ENCODE measurements around the gene MAEA. TPM values are rescaled to one million over a fixed set of nuclear protein-coding genes. Genes with fewer than 3 reads are reported as not detected.

MAEA gene
- total RNA-seq, 1 donor from 2014 or later: 81.3 TPM

GRCh38 chr4:1326751-1327525 lies 37.2 kb downstream of the MAEA start:
- Mint-ChIP-seq H3K9me3 (ENCODE audit: low read depth) (no peaks in the 10 kb centered on the region), H3K4me1 (ENCODE audit: low read depth) (no peaks in the 10 kb centered on the region), H3K4me3 (ENCODE audit: low read depth) (no peak overlapping the region), H3K27me3 (no peaks in the 10 kb centered on the region), H3K36me3 (ENCODE audit: insufficient read depth) (peaks cover 2% of the 10 kb centered on the region), H3K27ac (no peak overlapping the region)
- TF ChIP-seq, protein P1, sequence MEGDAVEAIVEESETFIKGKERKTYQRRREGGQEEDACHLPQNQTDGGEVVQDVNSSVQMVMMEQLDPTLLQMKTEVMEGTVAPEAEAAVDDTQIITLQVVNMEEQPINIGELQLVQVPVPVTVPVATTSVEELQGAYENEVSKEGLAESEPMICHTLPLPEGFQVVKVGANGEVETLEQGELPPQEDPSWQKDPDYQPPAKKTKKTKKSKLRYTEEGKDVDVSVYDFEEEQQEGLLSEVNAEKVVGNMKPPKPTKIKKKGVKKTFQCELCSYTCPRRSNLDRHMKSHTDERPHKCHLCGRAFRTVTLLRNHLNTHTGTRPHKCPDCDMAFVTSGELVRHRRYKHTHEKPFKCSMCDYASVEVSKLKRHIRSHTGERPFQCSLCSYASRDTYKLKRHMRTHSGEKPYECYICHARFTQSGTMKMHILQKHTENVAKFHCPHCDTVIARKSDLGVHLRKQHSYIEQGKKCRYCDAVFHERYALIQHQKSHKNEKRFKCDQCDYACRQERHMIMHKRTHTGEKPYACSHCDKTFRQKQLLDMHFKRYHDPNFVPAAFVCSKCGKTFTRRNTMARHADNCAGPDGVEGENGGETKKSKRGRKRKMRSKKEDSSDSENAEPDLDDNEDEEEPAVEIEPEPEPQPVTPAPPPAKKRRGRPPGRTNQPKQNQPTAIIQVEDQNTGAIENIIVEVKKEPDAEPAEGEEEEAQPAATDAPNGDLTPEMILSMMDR (IDR thresholded peaks at IDR 0.05; ENCODE audit: unreplicated experiment): no peak
- DNase-seq (ENCODE audit: low spot score, unreplicated experiment): no peak

GRCh38 chr4:1327526-1328266 lies 38.0 kb downstream of the MAEA start:
- H3K27me3 Mint-ChIP-seq: no peaks in the 10 kb centered on the region
- H3K36me3 Mint-ChIP-seq (ENCODE audit: insufficient read depth): peaks cover 2% of the 10 kb centered on the region
- H3K4me1 Mint-ChIP-seq (ENCODE audit: low read depth): no peaks in the 10 kb centered on the region
- TF ChIP-seq, protein P1 (IDR thresholded peaks at IDR 0.05; ENCODE audit: unreplicated experiment): no peak
- DNase-seq (ENCODE audit: low spot score, unreplicated experiment): no peak
- no peak overlapping the region for H3K27ac Mint-ChIP-seq
- no peak overlapping the region for H3K4me3 Mint-ChIP-seq (ENCODE audit: low read depth)
- H3K9me3 Mint-ChIP-seq (ENCODE audit: low read depth): no peaks in the 10 kb centered on the region

DNA sequence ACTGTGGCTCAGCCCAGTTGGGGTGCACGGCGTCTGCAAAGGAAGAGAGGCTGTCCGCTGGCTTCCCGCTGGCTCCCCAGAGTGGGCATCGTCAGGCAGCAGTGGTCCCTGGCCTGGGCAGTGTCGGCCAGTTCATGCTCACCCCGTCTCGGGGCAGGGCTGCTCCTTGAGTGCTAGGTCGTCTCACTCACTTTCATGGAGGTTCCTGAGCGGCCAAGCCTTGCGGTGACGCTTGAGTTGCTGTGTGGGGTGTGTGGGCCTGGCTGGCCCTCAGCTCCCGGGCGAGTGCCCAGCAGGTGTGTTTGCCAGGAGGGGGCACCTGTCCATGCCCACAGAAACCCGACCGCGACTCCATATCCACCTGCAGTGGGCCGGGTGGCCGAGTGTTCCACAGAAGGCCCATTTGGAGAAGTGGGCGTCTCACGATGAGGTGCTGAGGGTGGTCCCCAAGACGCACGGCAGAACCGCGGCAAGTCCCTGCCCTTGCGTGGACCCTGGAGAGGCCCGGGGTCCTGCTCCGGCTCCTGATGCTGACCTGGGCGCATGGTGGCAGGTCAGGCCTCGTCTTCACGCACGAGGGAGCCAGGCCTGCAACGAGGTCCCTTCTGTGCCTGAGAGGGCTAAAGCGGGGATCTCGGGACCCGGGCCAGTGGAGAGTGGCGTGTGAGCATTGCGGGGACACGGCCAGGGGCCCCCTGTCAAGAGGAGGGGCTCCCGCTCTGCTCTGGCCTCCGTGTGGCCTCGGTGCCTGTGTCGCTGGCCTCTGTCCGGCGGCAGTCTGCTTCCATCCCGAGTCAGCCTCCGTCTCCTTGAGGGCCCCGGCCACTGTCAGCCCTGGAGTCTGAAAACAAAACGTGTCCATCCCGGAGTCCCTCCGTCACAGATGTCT lies 38.8 kb downstream of the MAEA start:
- peaks cover 2% of the 10 kb centered on the region for H3K36me3 Mint-ChIP-seq (ENCODE audit: insufficient read depth)
- DNase-seq (ENCODE audit: low spot score, unreplicated experiment): no peak

DNA sequence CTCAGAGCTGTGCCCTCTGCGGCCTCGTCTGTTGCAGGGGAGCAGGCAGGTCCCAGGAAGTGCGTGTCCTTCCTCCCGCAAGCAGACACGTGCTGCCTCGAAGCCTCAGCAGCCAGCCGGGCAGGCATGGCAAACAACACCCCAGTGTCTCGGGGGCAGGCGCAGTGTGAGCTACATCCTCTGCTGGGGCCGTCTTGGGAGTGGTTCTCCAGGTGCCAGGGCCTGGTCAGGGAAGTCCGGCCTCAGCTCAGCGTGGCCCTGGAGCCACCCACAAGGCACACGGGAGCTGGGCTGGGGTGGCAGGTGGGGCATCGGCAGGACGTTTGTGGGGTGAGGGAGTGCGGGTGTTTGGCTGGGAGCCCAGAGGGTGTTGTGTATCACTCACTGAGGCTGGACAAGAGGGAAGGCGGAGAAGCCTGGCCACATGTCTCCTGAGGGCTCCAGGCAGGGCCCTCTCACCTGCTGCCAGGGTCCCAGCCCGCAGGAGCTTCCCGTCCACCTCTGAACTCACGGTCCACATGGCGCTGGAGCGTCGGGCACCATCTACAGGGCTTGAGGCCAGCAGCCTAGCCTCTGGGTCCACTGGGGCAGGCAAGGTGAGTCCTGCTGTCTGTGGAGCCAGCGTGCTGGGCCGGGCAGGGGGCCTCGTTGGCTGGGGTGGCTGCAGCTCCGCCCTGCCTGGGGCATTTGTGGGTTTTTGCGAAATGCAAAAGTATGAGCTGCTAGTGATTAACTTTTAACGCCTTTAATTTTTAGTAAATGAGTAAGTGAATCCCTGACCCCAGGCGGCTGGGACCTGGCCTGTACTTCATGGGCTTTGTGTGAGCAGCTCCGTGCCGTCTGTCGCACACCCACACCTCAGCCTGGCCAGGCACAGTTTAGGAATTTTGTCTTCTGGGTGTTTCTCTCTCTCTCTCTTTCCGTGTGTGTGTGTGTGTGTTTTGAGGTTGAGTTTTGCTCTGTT lies 40.0 kb downstream of the MAEA start:
- Mint-ChIP-seq H3K27me3 (no peaks in the 10 kb centered on the region), H3K36me3 (ENCODE audit: insufficient read depth) (peaks cover 5% of the 10 kb centered on the region), H3K4me1 (ENCODE audit: low read depth) (no peaks in the 10 kb centered on the region), H3K27ac (no peak overlapping the region), H3K9me3 (ENCODE audit: low read depth) (no peaks in the 10 kb centered on the region), H3K4me3 (ENCODE audit: low read depth) (no peak overlapping the region)
- no peak for DNase-seq (ENCODE audit: low spot score, unreplicated experiment)
- TF ChIP-seq, protein P1 (IDR thresholded peaks at IDR 0.05; ENCODE audit: unreplicated experiment): no peak

More for the DNA sequence above, 38.8 kb downstream of the MAEA start:
- TF ChIP-seq, protein P1 (IDR thresholded peaks at IDR 0.05; ENCODE audit: unreplicated experiment): no peak
- Mint-ChIP-seq H3K4me3 (ENCODE audit: low read depth) (no peak overlapping the region), H3K4me1 (ENCODE audit: low read depth) (no peaks in the 10 kb centered on the region), H3K9me3 (ENCODE audit: low read depth) (no peaks in the 10 kb centered on the region), H3K27ac (no peak overlapping the region), H3K27me3 (no peaks in the 10 kb centered on the region)
